ENCODE data around the gene CDKAL1. TPM values are rescaled to one million over a fixed set of nuclear protein-coding genes. Genes with fewer than 3 reads are reported as not detected.
"Not testable (repeated sequence)": the region's sequence is repeated elsewhere in the genome, so short reads cannot be mapped to it uniquely, and the experiment has no call there.

The CDKAL1 gene
- total RNA-seq, 1 donor from 2014 or later: 39.6 TPM

- H3K9me3 Mint-ChIP-seq: peaks cover 5% of the 10 kb centered on the region
- peak overlapping the region; percentile 51 for H3K27ac Mint-ChIP-seq
- H3K9me3 ChIP-seq (ENCODE audit: low read depth): no peaks in the 10 kb centered on the region
- H3K4me1 ChIP-seq: peaks cover 8% of the 10 kb centered on the region
- DNase-seq (ENCODE audit: low spot score): no peak
- H3K27me3 Mint-ChIP-seq (ENCODE audit: insufficient read depth, low read depth): peaks cover 3% of the 10 kb centered on the region
- H3K27me3 ChIP-seq: no peaks in the 10 kb centered on the region
- H3K4me1 Mint-ChIP-seq: peaks cover 24% of the 10 kb centered on the region
- H3K27ac ChIP-seq: no peak overlapping the region
- H3K4me2 ChIP-seq: no peak overlapping the region
- no peak overlapping the region for H3K4me3 Mint-ChIP-seq
- H3K79me2 ChIP-seq (ENCODE audit: low read depth): no peaks in the 10 kb centered on the region
- TF ChIP-seq EZH2phosphoT487 (IDR thresholded peaks at IDR 0.05) (no peak), EZH2 (IDR thresholded peaks at IDR 0.05) (no peak)
- TF ChIP-seq, protein P1, sequence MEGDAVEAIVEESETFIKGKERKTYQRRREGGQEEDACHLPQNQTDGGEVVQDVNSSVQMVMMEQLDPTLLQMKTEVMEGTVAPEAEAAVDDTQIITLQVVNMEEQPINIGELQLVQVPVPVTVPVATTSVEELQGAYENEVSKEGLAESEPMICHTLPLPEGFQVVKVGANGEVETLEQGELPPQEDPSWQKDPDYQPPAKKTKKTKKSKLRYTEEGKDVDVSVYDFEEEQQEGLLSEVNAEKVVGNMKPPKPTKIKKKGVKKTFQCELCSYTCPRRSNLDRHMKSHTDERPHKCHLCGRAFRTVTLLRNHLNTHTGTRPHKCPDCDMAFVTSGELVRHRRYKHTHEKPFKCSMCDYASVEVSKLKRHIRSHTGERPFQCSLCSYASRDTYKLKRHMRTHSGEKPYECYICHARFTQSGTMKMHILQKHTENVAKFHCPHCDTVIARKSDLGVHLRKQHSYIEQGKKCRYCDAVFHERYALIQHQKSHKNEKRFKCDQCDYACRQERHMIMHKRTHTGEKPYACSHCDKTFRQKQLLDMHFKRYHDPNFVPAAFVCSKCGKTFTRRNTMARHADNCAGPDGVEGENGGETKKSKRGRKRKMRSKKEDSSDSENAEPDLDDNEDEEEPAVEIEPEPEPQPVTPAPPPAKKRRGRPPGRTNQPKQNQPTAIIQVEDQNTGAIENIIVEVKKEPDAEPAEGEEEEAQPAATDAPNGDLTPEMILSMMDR (IDR thresholded peaks at IDR 0.05): no peak
- H2AFZ ChIP-seq (replicated peaks): no peak overlapping the region
- H3K4me3 ChIP-seq: no peak overlapping the region
- H4K20me1 ChIP-seq (ENCODE audit: low read depth): no peaks in the 10 kb centered on the region
- H3K36me3 Mint-ChIP-seq: peaks cover 3% of the 10 kb centered on the region
- no peaks in the 10 kb centered on the region for H3K36me3 ChIP-seq
- peaks cover 8% of the 10 kb centered on the region for H3F3A ChIP-seq (ENCODE audit: low read depth)
- no peak overlapping the region for H3K9ac ChIP-seq
Observed at GRCh38 chr6:21246075-21246474, 711.8 kb downstream of the CDKAL1 start.

DNA sequence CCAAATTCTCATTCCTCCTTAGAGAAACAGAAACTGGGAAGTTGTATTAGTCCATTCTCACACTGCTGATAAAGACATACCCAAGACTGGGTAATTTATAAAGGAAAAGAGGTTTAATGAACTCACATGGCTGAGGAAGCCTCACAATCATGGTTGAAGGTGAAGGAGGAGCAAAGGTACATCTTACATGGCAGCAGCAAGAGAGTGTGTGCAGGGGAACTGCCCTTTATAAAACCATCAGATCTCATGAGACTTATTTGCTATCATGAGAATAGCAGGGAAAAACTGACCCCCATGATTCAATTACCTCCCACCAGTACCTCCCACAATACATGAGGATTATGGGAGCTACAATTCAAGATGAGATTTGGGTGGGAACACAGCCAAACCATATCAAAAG is 720.2 kb downstream of the CDKAL1 start:
- H3K79me2 ChIP-seq (ENCODE audit: low read depth); H3K4me2 ChIP-seq; H3K4me3 ChIP-seq; H3K27me3 Mint-ChIP-seq (ENCODE audit: insufficient read depth, low read depth); H4K20me1 ChIP-seq (ENCODE audit: low read depth); DNase-seq (ENCODE audit: low spot score); H3K9ac ChIP-seq; H3K36me3 ChIP-seq; H3K9me3 ChIP-seq (ENCODE audit: low read depth); H3K36me3 Mint-ChIP-seq; H3K27ac ChIP-seq; H3K4me1 ChIP-seq; H3K27me3 ChIP-seq; H3F3A ChIP-seq (ENCODE audit: low read depth); H3K27ac Mint-ChIP-seq; H3K4me1 Mint-ChIP-seq; H3K4me3 Mint-ChIP-seq; H3K9me3 Mint-ChIP-seq; H2AFZ ChIP-seq (replicated peaks): not testable (repeated sequence)

DNA sequence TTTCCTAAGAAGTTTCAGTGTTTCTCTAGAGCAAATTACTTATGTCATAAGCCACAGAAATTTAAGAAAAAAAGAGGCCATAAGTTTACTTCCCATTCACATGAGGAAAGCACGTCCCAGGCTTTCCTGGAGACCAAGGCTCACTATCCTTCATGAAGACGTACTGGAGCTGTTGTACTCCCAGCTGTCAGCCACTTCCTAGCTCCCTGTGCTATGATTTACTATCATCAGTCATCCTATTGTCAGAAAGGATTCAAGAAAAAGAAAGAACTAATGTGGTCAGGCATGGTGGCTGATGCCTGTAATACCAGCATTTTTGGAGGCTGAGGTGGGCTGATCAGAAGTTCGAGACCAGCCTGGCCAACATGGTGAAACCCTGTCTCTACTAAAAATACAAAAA is 721.9 kb downstream of the CDKAL1 start:
- TF ChIP-seq, protein P1 (IDR thresholded peaks at IDR 0.05): no peak
- TF ChIP-seq EZH2phosphoT487 (IDR thresholded peaks at IDR 0.05): no peak
- TF ChIP-seq EZH2 (IDR thresholded peaks at IDR 0.05): no peak
- DNase-seq (ENCODE audit: low spot score): no peak
- no peaks in the 10 kb centered on the region for H3K27me3 Mint-ChIP-seq (ENCODE audit: insufficient read depth, low read depth)
- H3K4me1 Mint-ChIP-seq: peaks cover 5% of the 10 kb centered on the region
- peaks cover 3% of the 10 kb centered on the region for H3K36me3 Mint-ChIP-seq
- no peak overlapping the region for H3K4me2 ChIP-seq
- H3K27ac ChIP-seq: no peak overlapping the region
- H3K27me3 ChIP-seq: no peaks in the 10 kb centered on the region
- no peaks in the 10 kb centered on the region for H4K20me1 ChIP-seq (ENCODE audit: low read depth)
- no peak overlapping the region for H2AFZ ChIP-seq (replicated peaks)
- no peaks in the 10 kb centered on the region for H3K9me3 ChIP-seq (ENCODE audit: low read depth)
- no peak overlapping the region for H3K9ac ChIP-seq
- H3K36me3 ChIP-seq: no peaks in the 10 kb centered on the region
- H3K79me2 ChIP-seq (ENCODE audit: low read depth): no peaks in the 10 kb centered on the region
- H3K27ac Mint-ChIP-seq: no peak overlapping the region
- H3F3A ChIP-seq (ENCODE audit: low read depth): peaks cover 16% of the 10 kb centered on the region
- no peak overlapping the region for H3K4me3 ChIP-seq
- H3K4me3 Mint-ChIP-seq: no peak overlapping the region
- H3K9me3 Mint-ChIP-seq: peaks cover 4% of the 10 kb centered on the region
- peaks cover 11% of the 10 kb centered on the region for H3K4me1 ChIP-seq

DNA sequence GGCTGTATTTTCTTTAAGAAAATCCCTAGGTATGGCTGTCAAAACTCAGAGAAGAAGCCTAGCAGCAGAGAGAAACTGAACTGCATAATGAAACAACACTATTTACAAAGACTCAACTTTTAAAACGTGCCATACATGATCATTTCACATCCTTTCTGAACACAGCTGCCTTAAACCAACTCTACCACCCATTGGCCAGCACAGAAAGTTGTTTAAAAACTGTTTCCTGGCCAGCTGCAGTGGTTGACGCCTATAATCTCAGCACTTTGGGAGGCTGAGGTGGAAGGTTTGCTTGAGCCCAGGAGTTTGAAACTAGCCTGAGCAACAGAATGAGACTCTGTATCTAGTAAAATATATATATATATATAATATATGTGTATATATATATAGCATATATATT is 722.9 kb downstream of the CDKAL1 start:
- H3K27me3 ChIP-seq: no peaks in the 10 kb centered on the region
- H3K36me3 ChIP-seq: no peaks in the 10 kb centered on the region
- H3K4me3 ChIP-seq: no peak overlapping the region
- H4K20me1 ChIP-seq (ENCODE audit: low read depth): no peaks in the 10 kb centered on the region
- no peak overlapping the region for H3K4me3 Mint-ChIP-seq
- no peak overlapping the region for H3K4me2 ChIP-seq
- peaks cover 16% of the 10 kb centered on the region for H3F3A ChIP-seq (ENCODE audit: low read depth)
- H3K79me2 ChIP-seq (ENCODE audit: low read depth): no peaks in the 10 kb centered on the region
- H3K4me1 Mint-ChIP-seq: peaks cover 5% of the 10 kb centered on the region
- peaks cover 3% of the 10 kb centered on the region for H3K36me3 Mint-ChIP-seq
- H3K9ac ChIP-seq: no peak overlapping the region
- no peaks in the 10 kb centered on the region for H3K9me3 ChIP-seq (ENCODE audit: low read depth)
- DNase-seq (ENCODE audit: low spot score): no peak
- H3K9me3 Mint-ChIP-seq: peaks cover 8% of the 10 kb centered on the region
- TF ChIP-seq EZH2phosphoT487 (IDR thresholded peaks at IDR 0.05) (no peak), EZH2 (IDR thresholded peaks at IDR 0.05) (no peak)
- TF ChIP-seq, protein P1 (IDR thresholded peaks at IDR 0.05): no peak
- H3K27ac Mint-ChIP-seq: no peak overlapping the region
- H3K4me1 ChIP-seq: peaks cover 11% of the 10 kb centered on the region
- no peak overlapping the region for H3K27ac ChIP-seq
- H3K27me3 Mint-ChIP-seq (ENCODE audit: insufficient read depth, low read depth): no peaks in the 10 kb centered on the region
- H2AFZ ChIP-seq (replicated peaks): no peak overlapping the region

Data from neural progenitor cell (in vitro differentiated cells).